HepG2 (cell line): ENCODE data around the gene NYNRIN. TPM values are rescaled to one million over a fixed set of nuclear protein-coding genes. Genes with fewer than 3 reads are reported as not detected.
A peak's percentile ranks its signal among the peaks of the same experiment; 100 is the strongest.

Experiments
- EEA1 ChIP-seq: sonication (generic); formaldehyde crosslinking; IDR thresholded peaks from 2 replicates; pipeline ENCODE4 v1.5.1; 2020; ENCODE audit warnings: mild to moderate bottlenecking, missing genetic modification reagents, borderline replicate concordance
- HNRNPH1 ChIP-seq: fragments of 200-400 bp; formaldehyde crosslinking; optimal IDR thresholded peaks from 2 replicates; pipeline ENCODE3; 2017; ENCODE audit warnings: mild to moderate bottlenecking, low read depth, low read length
- HNRNPLL ChIP-seq: fragments of 200-400 bp; formaldehyde crosslinking; IDR thresholded peaks from 2 replicates; pipeline ENCODE4 v1.6.1; 2017; ENCODE audit warnings: mild to moderate bottlenecking, low read depth, low read length; ENCODE audit not compliant: poor library complexity, severe bottlenecking
- MAFF ChIP-seq: IDR thresholded peaks from 2 replicates; pipeline ENCODE4 v1.6.1; 2011; ENCODE audit warnings: low read depth, low read length, improper control_type of control experiment
- MATR3 ChIP-seq: sonication (generic); formaldehyde crosslinking; IDR thresholded peaks from 2 replicates; pipeline ENCODE4 v1.4.0; 2020; ENCODE audit warnings: missing genetic modification reagents
- MYC ChIP-seq: sonication (generic); formaldehyde crosslinking; IDR thresholded peaks from 2 replicates; pipeline ENCODE4 v1.9.0; 2021; ENCODE audit warnings: missing genetic modification reagents, borderline replicate concordance
- MYNN ChIP-seq: sonication (generic); formaldehyde crosslinking; IDR thresholded peaks from 2 replicates; pipeline ENCODE4 v1.4.0; 2020; ENCODE audit warnings: mild to moderate bottlenecking, low read depth, missing genetic modification reagents
- NFRKB ChIP-seq: fragments of 450-650 bp; IDR thresholded peaks from 2 replicates; pipeline ENCODE4 v1.6.1; 2017
- PLRG1 ChIP-seq: fragments of 450-650 bp; conservative IDR thresholded peaks from 2 replicates; pipeline ENCODE4 v1.6.1; 2016
- SOX6 ChIP-seq, 2 experiments: fragments of 450-650 bp in 1 of 2; sonication (generic) in 1 of 2; formaldehyde crosslinking in 1 of 2; IDR thresholded peaks; 2 replicates each; pipeline versions ENCODE4 v1.4.0 to v1.6.1; 2017 to 2020; ENCODE audit warnings: antibody characterized with exemption in 1 of 2, mild to moderate bottlenecking in 1 of 2, missing genetic modification reagents in 1 of 2
- TEAD3 ChIP-seq: optimal IDR thresholded peaks from 2 replicates; pipeline ENCODE3; 2016; ENCODE audit warnings: borderline replicate concordance
- ZNF12 ChIP-seq: sonication (generic); formaldehyde crosslinking; IDR thresholded peaks from 2 replicates; pipeline ENCODE4 v1.5.0; 2020; ENCODE audit warnings: missing genetic modification reagents
- ZNF737 ChIP-seq: sonication (generic); formaldehyde crosslinking; IDR thresholded peaks from 2 replicates; pipeline ENCODE4 v1.5.0; 2020; ENCODE audit warnings: missing genetic modification reagents, mild to moderate bottlenecking, borderline replicate concordance
- ZNF780A ChIP-seq: sonication (generic); formaldehyde crosslinking; IDR thresholded peaks from 2 replicates; pipeline ENCODE4 v1.8.0; 2022; ENCODE audit warnings: mild to moderate bottlenecking, missing genetic modification reagents, moderate library complexity
- ZNF883 ChIP-seq: sonication (generic); formaldehyde crosslinking; IDR thresholded peaks from 2 replicates; pipeline ENCODE4 v1.5.1; 2020; ENCODE audit warnings: mild to moderate bottlenecking, missing genetic modification reagents; ENCODE audit errors: not compliant biosample characterization
- polyA plus RNA-seq, 8 experiments: library from polyadenylated mRNA; depleted of rRNA in 3 of 8; stranded (reverse) in 7 of 8; unstranded in 1 of 8; fragments of >200 nt; fragmentation: Illumina TruSeq in 4 of 8; extraction: Trizol in 4 of 8; gene quantifications; 2 replicates each; pipeline versions ENCODE4 v1.2.1 to v1.2.3, GENCODE V29; 2011 to 2016; ENCODE audit warnings: low read depth in 4 of 8, missing spikeins in 1 of 8, mixed read lengths in 1 of 8; ENCODE audit not compliant: insufficient read depth in 1 of 8
- total RNA-seq, 5 experiments: library from RNA; depleted of rRNA; stranded (reverse); fragments of >200 nt; fragmentation: Illumina TruSeq; extraction: Trizol; gene quantifications; 2 replicates each; pipeline ENCODE4 v1.2.3, GENCODE V29; 2016; ENCODE audit warnings: low read depth in 1 of 5
- TF ChIP-seq, protein P1 (sequence below): sonication (generic); formaldehyde crosslinking; IDR thresholded peaks from 2 replicates; pipeline ENCODE4 v1.4.0; 2020; ENCODE audit warnings: missing genetic modification reagents, borderline replicate concordance
- TF ChIP-seq, protein P2 (sequence below): sonication (generic); formaldehyde crosslinking; IDR thresholded peaks from 2 replicates; pipeline ENCODE4 v1.4.0; 2020; ENCODE audit warnings: mild to moderate bottlenecking, missing genetic modification reagents
- TF ChIP-seq, protein P3 (sequence below): sonication (generic); formaldehyde crosslinking; IDR thresholded peaks from 2 replicates; pipeline ENCODE4 v1.4.0; 2020; ENCODE audit warnings: mild to moderate bottlenecking, missing genetic modification reagents
- TF ChIP-seq, protein P4 (sequence below): sonication (generic); formaldehyde crosslinking; IDR thresholded peaks from 2 replicates; pipeline ENCODE4 v1.9.0; 2021; ENCODE audit warnings: missing genetic modification reagents, borderline replicate concordance
- TF ChIP-seq, protein P5 (sequence below): sonication (generic); formaldehyde crosslinking; IDR thresholded peaks from 2 replicates; pipeline ENCODE4 v1.9.0; 2022; ENCODE audit warnings: missing genetic modification reagents, mild to moderate bottlenecking, borderline replicate concordance

The NYNRIN gene
- total and polyA plus RNA-seq, 2 of the 13 experiments (the other 11 are each of a cell fraction or from before 2014, with no cell fraction given): 0.63 to 1.1 TPM

DNA sequence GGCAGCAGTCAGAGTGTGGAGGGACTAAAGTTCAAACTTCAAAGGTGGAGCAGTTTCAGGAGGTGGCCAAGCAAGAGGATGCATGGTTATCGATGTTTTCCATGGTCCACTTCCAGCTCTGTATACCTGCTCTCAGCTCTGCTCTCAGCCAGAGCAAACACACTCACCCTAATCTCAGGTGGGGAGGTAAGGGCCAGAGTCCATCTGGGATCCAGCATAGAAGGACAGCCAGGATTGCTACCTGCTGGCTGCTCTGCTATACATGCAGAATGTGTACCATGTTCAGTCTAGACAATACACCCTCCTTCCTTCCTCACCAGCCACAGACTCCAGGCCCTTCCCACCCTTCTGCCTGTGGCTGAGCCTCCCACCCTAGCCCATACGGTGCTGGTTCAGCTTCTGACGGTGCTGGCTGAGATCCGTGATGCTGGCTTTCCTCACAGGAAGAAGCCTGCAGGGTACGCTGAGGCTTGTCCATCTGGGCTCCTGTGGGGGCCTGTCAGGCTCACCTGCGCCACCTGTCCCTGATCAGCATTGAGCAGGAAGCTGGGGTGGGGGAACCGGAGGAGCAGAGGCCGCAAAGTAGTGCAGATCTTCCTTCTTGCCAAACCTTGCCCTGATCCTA lies 28.2 kb downstream of the NYNRIN start (continued):
- TF ChIP-seq, protein P1, sequence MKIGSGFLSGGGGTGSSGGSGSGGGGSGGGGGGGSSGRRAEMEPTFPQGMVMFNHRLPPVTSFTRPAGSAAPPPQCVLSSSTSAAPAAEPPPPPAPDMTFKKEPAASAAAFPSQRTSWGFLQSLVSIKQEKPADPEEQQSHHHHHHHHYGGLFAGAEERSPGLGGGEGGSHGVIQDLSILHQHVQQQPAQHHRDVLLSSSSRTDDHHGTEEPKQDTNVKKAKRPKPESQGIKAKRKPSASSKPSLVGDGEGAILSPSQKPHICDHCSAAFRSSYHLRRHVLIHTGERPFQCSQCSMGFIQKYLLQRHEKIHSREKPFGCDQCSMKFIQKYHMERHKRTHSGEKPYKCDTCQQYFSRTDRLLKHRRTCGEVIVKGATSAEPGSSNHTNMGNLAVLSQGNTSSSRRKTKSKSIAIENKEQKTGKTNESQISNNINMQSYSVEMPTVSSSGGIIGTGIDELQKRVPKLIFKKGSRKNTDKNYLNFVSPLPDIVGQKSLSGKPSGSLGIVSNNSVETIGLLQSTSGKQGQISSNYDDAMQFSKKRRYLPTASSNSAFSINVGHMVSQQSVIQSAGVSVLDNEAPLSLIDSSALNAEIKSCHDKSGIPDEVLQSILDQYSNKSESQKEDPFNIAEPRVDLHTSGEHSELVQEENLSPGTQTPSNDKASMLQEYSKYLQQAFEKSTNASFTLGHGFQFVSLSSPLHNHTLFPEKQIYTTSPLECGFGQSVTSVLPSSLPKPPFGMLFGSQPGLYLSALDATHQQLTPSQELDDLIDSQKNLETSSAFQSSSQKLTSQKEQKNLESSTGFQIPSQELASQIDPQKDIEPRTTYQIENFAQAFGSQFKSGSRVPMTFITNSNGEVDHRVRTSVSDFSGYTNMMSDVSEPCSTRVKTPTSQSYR (CRISPR knock-in tag): peak; percentile 43; the same call in 1 of the 2 replicates
- TF ChIP-seq HNRNPLL (no peak), SOX6 (IDR thresholded peaks at IDR 0.05) (no peak), SOX6 (CRISPR knock-in tag; IDR thresholded peaks at IDR 0.05) (peak; percentile 71), ZNF12 (CRISPR knock-in tag) (no peak; the same call in 1 of the 2 replicates), ZNF780A (no peak), HNRNPH1 (no peak), MYNN (CRISPR knock-in tag) (0 out of 2 replicates have a peak, but pooled peaks have one; percentile 27), MATR3 (CRISPR knock-in tag) (peak; percentile 65; the same call in 1 of the 2 replicates), ZNF883 (CRISPR knock-in tag) (peak; percentile 40), ZNF737 (CRISPR knock-in tag) (no peak), EEA1 (CRISPR knock-in tag) (peak; percentile 92), NFRKB (no peak), MYC (CRISPR knock-in tag) (no peak; the same call in 1 of the 2 replicates), TEAD3 (peak; percentile 66), MAFF (no peak), PLRG1 (no peak)
- TF ChIP-seq, protein P2, sequence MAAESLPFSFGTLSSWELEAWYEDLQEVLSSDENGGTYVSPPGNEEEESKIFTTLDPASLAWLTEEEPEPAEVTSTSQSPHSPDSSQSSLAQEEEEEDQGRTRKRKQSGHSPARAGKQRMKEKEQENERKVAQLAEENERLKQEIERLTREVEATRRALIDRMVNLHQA (CRISPR knock-in tag): no peak
- TF ChIP-seq, protein P3, sequence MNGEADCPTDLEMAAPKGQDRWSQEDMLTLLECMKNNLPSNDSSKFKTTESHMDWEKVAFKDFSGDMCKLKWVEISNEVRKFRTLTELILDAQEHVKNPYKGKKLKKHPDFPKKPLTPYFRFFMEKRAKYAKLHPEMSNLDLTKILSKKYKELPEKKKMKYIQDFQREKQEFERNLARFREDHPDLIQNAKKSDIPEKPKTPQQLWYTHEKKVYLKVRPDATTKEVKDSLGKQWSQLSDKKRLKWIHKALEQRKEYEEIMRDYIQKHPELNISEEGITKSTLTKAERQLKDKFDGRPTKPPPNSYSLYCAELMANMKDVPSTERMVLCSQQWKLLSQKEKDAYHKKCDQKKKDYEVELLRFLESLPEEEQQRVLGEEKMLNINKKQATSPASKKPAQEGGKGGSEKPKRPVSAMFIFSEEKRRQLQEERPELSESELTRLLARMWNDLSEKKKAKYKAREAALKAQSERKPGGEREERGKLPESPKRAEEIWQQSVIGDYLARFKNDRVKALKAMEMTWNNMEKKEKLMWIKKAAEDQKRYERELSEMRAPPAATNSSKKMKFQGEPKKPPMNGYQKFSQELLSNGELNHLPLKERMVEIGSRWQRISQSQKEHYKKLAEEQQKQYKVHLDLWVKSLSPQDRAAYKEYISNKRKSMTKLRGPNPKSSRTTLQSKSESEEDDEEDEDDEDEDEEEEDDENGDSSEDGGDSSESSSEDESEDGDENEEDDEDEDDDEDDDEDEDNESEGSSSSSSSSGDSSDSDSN: peak; percentile 75
- TF ChIP-seq, protein P4, sequence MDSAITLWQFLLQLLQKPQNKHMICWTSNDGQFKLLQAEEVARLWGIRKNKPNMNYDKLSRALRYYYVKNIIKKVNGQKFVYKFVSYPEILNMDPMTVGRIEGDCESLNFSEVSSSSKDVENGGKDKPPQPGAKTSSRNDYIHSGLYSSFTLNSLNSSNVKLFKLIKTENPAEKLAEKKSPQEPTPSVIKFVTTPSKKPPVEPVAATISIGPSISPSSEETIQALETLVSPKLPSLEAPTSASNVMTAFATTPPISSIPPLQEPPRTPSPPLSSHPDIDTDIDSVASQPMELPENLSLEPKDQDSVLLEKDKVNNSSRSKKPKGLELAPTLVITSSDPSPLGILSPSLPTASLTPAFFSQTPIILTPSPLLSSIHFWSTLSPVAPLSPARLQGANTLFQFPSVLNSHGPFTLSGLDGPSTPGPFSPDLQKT: no peak
- TF ChIP-seq, protein P5, sequence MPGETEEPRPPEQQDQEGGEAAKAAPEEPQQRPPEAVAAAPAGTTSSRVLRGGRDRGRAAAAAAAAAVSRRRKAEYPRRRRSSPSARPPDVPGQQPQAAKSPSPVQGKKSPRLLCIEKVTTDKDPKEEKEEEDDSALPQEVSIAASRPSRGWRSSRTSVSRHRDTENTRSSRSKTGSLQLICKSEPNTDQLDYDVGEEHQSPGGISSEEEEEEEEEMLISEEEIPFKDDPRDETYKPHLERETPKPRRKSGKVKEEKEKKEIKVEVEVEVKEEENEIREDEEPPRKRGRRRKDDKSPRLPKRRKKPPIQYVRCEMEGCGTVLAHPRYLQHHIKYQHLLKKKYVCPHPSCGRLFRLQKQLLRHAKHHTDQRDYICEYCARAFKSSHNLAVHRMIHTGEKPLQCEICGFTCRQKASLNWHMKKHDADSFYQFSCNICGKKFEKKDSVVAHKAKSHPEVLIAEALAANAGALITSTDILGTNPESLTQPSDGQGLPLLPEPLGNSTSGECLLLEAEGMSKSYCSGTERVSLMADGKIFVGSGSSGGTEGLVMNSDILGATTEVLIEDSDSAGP: no peak
